ENCODE measurements around the gene ADGRG6.
"Not testable (repeated sequence)": the region's sequence is repeated elsewhere in the genome, so short reads cannot be mapped to it uniquely, and the experiment has no call there.

ADGRG6 gene

DNA sequence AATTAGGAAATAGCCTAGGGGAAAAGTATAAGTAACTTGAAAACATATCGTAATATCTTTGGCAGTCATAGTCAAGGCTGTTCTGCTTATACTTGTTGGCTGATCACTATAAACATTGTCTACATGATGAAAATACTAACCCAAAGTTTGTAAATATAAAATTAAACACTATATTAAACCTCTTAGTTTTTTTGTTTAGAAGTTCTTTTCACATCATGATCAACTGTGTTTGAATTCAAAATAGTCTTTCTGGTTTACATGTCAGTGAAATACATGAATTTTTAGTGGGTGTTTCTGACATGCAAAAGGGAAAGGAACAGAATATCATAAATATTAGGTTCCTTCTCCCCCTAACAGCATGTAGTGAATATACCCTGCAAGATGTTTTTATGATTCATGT is 43.5 kb downstream of the ADGRG6 start:
- no peak for DNase-seq (ENCODE audit: low spot score)

DNA sequence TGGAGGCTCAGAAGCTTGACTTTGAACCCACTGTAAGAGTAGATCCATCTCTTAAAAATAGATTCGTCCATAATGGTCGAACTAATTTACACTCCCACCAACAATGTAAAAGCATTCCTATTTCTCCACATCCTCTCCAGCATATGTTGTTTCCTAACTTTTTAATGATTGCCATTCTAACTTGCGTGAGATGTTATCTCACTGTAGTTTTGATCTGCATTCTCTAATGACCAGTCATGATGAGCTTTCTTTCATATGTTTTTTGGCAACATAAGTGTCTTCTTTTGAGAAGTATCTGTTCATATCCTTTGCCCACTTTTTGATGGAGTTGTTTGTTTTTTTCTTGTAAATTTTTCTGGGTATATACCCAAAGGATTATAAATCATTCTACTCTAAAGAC is 44.4 kb downstream of the ADGRG6 start:
- DNase-seq (ENCODE audit: low spot score): not testable (repeated sequence)

DNA sequence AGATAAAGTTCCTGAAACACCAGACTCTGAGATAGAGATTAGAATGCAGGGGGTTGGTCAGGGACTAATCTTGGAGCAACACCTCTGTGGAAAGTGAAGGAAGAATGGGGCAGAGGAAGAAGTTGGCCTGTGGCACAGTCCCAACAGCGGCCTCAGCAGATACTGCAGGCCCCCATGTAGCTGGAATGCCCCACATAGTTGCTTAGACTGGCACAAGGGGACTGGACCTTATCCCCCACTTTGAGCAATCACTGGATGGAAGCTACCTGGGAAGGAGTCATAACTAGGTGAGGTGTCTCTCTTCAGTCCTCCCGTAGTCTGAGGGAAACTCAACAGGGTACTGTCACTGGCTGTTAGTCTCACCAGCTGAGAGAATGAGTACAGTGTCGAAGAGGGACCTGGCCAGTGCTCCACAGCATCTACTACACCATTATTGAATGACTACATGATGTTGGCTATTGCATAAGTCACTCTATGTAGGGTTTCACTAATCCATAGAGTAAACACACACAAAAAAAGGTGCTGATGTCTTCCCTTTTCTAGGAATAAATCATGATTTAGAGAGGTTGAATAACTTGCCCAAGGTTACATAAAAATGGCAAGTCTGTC is 47.5 kb downstream of the ADGRG6 start:
- DNase-seq (ENCODE audit: low spot score): no peak

DNA sequence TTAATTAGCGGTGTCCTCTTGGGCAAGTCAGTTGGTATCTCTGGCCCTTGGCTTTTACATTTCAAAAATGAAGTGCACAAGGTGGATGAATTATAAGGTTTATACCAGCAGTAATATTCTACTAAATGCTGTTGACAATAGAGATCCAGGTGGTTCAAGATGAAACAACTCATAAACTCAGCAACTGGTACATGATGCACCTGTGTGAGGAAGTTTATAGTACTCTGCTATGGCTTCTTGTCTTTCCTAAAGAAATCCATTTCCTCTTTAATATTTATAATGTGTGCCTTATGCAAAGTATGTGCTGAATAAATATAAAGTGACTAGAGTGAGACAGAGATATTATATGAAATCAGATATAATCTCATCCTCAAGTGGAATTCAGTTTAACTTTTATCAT is 48.5 kb downstream of the ADGRG6 start:
- DNase-seq (ENCODE audit: low spot score): no peak

DNA sequence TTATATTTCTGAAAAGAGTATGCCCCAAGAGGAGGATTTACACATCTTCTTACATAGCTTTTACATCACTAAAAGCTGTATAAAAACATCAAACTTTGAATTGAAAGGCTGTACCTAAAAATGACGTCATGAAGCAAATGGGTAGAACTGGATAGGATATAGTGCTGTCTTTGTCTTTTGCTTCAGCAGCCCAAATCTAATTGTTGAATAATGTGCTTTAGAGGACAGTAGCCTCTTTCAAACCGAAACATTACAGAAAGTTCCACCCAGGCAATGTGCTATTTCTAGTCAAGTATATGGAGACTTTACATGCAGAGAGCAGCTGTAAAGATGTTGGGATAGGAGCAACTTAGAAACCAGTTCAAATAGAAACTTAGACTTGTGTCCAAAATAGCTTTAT is 51.9 kb downstream of the ADGRG6 start:
- no peak for DNase-seq (ENCODE audit: low spot score)

DNA sequence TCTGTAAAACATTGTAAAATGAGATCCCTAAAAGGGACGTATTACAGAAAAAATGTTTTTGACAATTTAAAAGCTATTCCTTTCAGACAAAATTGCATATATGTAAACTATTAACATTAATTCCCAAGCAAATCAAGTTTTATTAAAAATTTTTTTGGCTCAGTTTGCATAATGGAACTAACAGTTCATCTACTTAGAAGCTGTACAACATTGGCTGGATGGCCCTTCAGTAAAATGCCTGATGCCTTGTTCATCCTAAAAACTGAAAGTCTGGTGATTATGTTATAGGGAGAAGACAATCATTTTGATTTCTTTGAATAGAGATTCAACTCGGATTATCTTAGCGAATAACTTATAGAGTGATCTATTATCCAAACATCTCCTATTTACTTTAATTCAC is 52.8 kb downstream of the ADGRG6 start:
- no peak for DNase-seq (ENCODE audit: low spot score)

DNA sequence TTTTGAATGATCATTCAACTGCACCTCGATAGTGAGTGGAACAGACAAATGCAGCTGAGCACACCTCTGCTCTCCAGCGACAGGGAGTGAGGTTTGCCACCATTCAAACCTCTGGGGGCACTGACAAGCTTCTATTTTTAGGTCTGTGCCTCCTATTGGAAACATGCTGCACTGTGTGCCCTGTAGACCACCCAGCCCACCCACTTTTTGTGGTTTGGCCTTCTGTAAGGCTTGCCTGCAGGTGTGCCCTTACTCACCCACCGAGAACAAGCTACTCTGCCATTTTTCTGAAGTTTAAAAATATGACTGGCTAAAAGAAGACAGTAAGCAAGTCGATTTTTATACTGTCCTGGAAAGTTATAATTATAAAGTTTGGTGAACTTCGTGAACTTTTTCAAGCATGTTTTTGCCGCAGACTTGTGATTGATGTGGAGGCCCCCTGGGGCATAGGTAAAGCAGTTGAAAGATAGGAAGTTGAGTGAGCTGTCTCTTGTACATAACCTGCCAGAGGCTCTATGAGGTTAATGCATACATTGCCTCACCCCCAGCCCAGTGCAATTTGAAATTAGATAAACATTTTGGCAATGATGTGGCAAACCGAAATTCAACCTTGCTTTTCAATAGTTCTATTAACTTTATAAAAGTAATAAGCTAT is 53.8 kb downstream of the ADGRG6 start:
- no peak for DNase-seq (ENCODE audit: low spot score)

DNA sequence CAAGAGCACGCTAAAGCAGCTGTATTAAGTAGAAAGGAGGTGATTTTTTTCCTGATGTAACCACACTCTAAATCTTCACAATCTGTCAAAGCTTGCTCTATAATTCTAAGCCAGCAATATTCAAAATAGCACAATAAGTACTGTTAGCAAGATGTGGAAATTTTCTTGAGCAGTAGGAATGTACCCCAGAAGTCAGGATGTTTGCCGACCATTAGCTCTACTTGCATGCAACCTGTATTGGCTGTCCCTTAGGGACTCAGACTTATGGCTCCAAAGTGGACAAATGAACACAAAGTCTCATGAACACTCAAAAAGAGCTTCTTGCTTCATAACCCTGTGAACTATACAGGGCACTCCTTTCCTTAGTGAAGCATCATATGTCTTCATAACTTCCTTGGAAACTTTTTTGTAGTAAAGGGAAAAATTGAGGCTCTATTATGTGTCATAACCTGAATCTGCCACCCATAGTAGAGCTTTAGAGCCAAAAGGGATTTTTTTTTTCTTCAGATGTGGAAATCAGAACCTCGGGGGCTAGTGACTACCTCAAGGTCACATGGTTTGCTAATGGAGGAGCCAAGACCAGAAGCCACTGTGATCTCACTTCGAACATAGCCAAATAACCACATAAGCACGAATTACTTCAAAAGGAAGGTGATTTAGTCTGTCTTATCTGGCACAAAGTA is 54.5 kb downstream of the ADGRG6 start:
- DNase-seq (ENCODE audit: low spot score): no peak

DNA sequence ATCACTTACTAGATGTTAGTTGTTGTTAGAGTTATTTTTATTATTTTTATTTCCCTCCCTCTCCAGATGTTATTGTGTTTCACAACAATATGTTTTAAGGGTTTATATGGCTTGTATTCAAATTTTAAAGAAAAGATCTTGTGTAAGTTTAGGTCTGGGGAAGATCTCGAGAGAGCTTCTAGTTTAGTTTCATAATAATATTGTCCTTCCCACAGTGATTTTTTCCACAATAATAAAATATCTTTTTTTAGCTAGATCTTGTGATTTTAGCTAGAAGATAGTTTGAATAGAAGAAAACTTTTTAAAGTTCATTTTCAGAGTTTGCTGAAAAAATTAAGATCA is 55.0 kb downstream of the ADGRG6 start:
- no peak for DNase-seq (ENCODE audit: low spot score)

DNA sequence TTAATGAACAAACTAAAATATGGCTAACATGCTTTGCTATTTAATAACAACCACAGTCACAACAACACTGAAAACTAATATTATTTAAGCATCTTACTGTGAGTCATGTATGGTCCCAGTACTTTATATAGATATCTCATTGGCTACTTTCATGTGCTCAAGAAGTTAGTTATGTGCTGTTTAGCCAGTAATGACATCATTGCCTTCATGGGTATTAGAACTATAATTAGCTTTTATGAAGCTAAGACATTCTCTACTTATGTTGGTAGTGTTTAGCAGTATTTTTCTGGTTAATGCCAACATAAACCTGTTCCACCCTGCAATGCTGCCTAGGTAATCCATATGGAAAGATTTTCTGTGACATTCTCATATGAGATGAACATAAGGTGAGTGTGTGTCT is 56.1 kb downstream of the ADGRG6 start:
- no peak for DNase-seq (ENCODE audit: low spot score)

DNA sequence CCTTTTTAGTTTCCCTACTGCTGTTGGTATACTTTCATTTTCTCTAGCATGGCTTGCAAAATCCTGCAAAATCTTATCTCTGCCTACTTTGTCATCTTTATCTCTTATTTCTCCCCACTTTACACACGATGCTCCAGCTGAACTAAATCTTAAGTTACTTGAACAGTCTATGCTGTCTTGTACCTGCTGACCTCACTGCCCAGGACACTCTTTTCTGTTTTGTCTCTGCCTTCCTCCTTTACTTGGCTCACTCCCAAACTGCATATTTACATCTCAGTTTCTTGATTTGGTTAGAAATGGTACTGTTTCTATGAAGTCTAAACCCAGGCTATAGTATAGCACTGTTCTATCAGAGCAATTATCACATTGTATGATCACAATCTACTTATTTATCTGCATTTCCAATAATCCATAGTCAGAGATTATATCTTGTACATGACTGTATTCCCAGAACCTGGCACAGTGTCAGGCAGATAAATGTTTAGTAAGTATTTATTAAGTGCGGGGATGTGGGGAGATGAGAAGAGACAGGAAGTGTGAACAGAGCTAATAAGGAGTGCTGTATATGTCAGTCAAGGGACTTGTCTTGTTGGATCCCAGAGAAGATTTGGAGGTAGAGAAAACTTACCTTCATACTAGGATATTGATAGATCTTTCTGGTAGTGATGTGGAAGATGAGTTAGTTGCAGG is 57.6 kb downstream of the ADGRG6 start:
- DNase-seq (ENCODE audit: low spot score): no peak

DNA sequence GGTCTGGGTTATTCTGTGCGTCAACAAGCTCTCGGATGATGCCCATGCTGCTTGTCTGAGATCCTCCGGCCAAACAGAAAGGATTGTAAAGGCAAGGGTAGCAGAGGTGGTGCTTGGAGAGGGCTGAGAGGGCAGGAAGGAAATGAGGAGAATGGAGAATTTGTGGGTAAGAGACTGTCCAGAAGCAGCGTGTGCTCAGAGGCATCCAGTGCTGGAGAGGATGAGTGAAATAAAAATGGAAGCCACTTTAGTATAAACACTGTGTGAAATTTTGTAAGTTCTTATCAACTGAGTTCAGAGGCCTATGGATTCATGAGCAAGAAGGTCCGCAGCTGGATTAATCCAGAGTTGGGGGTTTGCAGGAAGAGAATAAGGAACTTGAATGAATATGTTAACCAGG is 59.5 kb downstream of the ADGRG6 start:
- DNase-seq (ENCODE audit: low spot score): no peak

DNA sequence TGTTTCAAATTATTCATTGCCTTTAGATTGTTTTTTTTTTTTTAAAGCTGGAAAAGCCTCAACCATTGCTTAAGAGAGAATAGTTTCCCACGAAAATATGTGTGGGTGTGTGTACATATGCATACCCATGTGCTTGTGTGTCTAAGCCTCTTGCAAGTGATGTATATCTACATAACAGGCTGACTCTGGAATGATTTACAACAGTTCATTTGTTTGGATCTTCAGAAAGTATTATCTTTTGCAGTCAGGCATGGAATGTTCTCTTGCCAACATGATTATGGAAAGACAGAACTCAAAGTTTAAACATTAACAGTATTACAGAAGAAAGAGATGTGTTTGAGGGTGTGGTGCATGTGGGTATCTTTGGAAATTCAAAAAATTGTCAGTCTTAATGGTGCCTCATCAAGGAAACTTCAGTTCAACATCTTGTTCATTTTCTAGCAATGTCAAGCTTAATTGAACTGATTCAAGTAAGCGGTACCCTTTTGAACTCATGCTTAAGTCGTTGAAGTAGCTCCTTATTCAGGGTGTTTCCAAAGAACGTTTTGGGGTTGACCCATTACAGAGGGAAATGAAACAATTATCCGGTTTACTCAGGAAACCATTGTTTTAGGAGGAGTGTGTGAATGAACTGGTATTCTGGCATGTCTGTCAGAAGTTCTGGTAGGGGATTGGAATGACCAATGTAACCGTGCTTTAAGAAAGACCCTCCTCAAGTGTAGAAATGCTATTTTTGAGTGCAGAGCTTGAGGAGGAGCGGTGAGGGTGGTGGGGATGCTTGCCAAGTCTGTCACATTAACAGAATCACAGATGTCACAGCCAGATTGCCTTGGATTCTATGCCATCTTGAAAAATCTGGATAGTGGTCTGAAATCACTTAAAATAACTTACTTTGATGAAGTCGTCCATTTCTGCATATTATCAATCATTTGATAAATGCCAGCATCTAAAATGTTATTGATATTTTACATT is 60.3 kb downstream of the ADGRG6 start:
- DNase-seq (ENCODE audit: low spot score): no peak

DNA sequence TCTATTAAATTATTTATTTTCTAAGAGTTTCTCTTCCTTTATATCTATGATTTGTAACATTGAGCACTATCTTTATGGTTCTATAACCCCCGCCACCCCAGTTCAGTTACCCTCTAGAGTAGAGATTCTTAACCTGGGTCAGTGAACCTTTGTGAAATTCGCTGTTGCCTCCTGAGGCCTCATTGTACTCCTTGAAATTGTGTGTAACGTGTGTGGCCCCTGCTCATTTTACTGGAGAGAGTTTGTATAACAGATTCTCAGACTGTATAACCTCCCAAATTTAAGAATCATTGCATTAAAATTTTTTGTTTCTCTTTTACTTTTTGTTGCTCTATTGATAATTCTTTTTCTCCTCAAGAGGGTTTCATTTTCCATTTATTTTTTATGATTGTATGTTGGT is 65.3 kb downstream of the ADGRG6 start:
- no peak for DNase-seq (ENCODE audit: low spot score)

DNA sequence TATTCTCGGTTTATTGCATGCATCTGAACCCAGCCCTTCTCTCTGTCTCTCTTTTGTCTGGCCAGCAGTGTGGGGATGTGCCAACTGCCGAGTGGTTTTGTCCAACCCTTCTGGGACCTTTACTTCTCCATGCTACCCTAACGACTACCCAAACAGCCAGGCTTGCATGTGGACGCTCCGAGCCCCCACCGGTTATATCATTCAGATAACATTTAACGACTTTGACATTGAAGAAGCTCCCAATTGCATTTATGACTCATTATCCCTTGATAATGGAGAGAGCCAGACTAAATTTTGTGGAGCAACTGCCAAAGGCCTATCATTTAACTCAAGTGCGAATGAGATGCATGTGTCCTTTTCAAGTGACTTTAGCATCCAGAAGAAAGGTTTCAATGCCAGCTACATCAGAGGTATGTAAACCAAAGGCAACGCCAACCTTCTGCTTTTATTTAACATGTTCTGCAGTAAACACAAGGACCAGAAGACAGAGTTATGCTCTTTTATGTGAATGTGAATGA is 65.8 kb downstream of the ADGRG6 start:
- DNase-seq (ENCODE audit: low spot score): peak; percentile 92

DNA sequence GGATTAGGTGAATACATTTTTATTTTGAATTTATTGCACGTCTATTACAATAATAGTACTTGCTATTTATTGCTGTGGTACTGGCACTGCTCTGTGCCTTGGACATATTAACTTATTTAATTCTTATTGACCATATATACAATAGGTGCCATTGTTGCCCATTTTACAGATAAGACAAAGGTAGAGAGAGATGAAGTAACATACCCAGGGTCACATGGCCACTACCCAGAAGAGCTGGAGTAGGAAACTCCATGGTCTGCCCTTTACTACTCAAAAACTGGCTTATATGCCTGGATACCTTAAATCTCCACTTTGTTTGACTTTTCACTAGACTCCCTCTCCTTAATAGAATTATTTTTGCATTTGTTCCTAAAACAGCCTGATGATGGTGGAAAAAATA is 67.5 kb downstream of the ADGRG6 start:
- DNase-seq (ENCODE audit: low spot score): no peak

DNA sequence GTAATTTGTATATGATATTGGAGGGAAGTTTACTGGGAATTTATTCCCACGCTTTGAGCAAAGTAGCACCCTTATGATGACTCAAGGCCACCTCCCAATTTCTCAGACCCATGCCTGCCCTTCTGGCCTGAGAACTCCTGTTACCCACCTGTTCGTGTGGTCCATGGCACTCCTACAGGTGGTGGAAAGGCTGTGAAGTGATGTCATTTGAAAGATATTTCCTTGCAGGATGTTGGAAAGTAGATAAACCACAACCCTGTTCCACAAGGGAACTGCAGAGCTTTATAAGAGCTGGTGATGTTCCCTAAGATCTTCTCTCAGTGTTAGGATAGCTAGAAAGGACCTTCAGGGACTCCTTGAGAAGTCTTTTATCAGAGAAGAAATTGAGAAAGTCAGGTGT is 70.5 kb downstream of the ADGRG6 start:
- DNase-seq (ENCODE audit: low spot score): no peak

DNA sequence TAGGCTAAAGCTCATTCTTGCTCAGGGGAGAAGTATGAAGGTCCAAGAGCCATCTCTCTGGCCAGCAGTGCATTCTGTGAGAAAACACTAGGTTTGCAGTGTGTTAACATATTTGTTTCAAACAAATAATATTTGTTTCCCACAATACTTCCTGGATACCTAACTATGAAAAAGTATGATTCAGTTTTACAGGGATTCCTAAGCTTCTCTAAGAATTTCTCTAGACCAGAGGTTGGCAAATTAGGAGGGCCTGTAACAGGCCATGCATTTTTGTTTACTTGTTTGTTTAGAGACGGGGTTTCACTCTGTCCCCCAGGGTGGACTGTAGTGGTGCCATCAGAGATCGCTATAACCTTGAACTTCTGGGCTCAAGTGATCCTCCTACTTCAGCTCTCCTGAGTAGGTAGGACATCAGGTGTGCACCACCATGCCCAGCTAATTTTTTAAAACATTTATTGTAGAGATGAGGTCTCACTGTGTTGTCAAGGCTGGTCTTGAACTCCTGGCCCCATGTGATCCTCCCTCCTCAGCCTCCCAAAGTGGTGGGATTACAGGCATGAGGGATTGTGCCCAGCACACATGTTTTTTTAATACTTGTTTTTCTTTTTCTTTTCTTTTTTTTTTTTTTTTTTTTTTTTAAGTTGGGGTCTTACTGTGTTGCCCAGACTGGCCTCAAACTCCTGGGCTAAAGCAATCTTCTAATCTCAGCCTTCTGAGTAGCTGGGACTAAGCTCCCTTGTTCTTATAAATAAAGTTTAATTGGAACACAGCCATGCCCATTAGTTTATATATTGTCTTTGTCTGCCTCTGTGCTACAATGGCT is 71.7 kb downstream of the ADGRG6 start:
- no peak for DNase-seq (ENCODE audit: low spot score)

DNA sequence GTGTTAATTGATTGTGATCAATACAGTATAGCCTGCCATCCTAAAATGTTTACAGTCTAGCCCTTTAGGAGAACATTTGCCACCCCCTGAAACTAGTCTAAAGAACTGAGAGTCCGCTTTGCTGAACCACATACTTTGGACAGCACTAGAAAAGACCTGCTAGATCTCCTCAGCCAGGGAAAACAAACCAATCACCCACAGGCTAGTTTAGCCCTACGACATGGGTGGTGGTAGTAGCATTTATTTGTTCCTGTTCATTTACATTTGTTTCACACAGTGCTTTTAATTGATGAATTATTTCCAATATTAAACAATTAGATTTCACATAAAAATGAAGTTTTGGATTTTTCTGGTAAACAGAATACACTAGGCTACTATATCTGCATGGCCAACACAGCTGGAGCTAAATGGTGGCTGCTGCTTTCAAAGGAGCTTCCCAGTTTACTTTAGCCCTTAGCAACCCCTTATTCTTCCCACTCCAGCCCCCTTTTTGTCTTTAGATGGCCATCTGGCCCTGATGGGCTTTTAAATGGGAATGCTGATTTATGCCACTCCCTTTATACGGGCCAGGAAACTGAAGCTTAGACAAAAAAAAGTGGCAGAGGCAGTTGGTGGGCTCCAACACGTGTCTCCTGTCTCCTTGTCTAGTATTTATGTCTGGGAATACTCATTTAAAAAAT is 72.4 kb downstream of the ADGRG6 start:
- DNase-seq (ENCODE audit: low spot score): no peak

All from SK-N-DZ (cell line).